OCI-LY1 (cell line): ENCODE data around the gene TUFT1.

Experiments used
- H2AFZ ChIP-seq: fragments of 200-600 bp; sonication (generic), shearing (Covaris generic); 2 replicates; pipeline ENCODE4 v1.6.0; 2014; ENCODE audit warnings: antibody characterized with exemption, mild to moderate bottlenecking, low read length
- H3F3A ChIP-seq: fragments of 200-600 bp; sonication (generic), shearing (Covaris generic); 2 replicates; pipeline ENCODE4 v1.6.0; 2014; ENCODE audit warnings: mild to moderate bottlenecking, antibody characterized with exemption, low read length, moderate library complexity; ENCODE audit not compliant: insufficient read depth
- H3K27ac ChIP-seq: fragments of 200-600 bp; sonication (generic); 2 replicates; pipeline ENCODE4 v1.5.1; 2014; ENCODE audit warnings: low read length, mixed run types, mild to moderate bottlenecking, low read depth; ENCODE audit not compliant: poor library complexity, severe bottlenecking
- H3K27me3 ChIP-seq: fragments of 200-600 bp; sonication (generic); 2 replicates; pipeline ENCODE4 v1.6.0; 2014; ENCODE audit warnings: antibody characterized with exemption, mild to moderate bottlenecking, low read length, moderate library complexity; ENCODE audit not compliant: insufficient read depth
- H3K36me3 ChIP-seq: fragments of 200-600 bp; sonication (generic); 2 replicates; pipeline ENCODE4 v1.6.1; 2014; ENCODE audit warnings: mild to moderate bottlenecking, antibody characterized with exemption, low read length, moderate library complexity, mixed read lengths; ENCODE audit not compliant: insufficient read depth
- H3K4me1 ChIP-seq: fragments of 200-600 bp; sonication (generic); 2 replicates; pipeline ENCODE4 v1.5.1; 2014; ENCODE audit warnings: mild to moderate bottlenecking, low read length, moderate library complexity; ENCODE audit not compliant: insufficient read depth, severe bottlenecking
- H3K4me2 ChIP-seq: fragments of 200-600 bp; sonication (generic), shearing (Covaris generic); 2 replicates; pipeline ENCODE4 v1.6.1; 2014; ENCODE audit warnings: low read length
- H3K4me3 ChIP-seq: fragments of 200-600 bp; sonication (generic); 2 replicates; pipeline ENCODE4 v1.5.1; 2014; ENCODE audit warnings: low read length, low read depth, mild to moderate bottlenecking, mixed read lengths; ENCODE audit not compliant: poor library complexity, severe bottlenecking
- H3K79me2 ChIP-seq: fragments of 200-600 bp; shearing (Covaris generic); 2 replicates; pipeline ENCODE4 v1.6.1; 2016; ENCODE audit warnings: mixed run types, low read length, mixed read lengths; ENCODE audit not compliant: insufficient read depth
- H3K9ac ChIP-seq: fragments of 200-600 bp; sonication (generic), shearing (Covaris generic); 2 replicates; pipeline ENCODE4 v1.6.1; 2014; ENCODE audit warnings: mild to moderate bottlenecking, low read length, mixed read lengths
- H3K9me2 ChIP-seq: fragments of 200-600 bp; sonication (generic), shearing (Covaris generic); 2 replicates; pipeline ENCODE4 v1.6.1; 2014; ENCODE audit warnings: low read depth, mild to moderate bottlenecking, low read length, mixed read lengths
- H3K9me3 ChIP-seq: fragments of 200-600 bp; shearing (Covaris generic); 2 replicates; pipeline ENCODE4 v1.6.1; 2014; ENCODE audit warnings: low read length, mixed read lengths
- H4K20me1 ChIP-seq: fragments of 200-600 bp; sonication (generic), shearing (Covaris generic); 2 replicates; pipeline ENCODE4 v1.6.0; 2016; ENCODE audit warnings: mild to moderate bottlenecking, low read length; ENCODE audit not compliant: insufficient read depth
- CTCF ChIP-seq: fragments of 200-600 bp; sonication (generic), shearing (Covaris generic); IDR thresholded peaks from 2 replicates; pipeline ENCODE4 v1.5.1; 2017; ENCODE audit warnings: mild to moderate bottlenecking, antibody characterized with exemption, low read length, moderate library complexity, mixed read lengths
- EZH2 ChIP-seq: fragments of 200-600 bp; sonication (generic), shearing (Covaris generic); IDR thresholded peaks from 2 replicates; pipeline ENCODE4 v1.8.0; 2017; ENCODE audit warnings: borderline replicate concordance, mixed run types, mild to moderate bottlenecking, antibody characterized with exemption, low read length, moderate library complexity, mixed read lengths

TUFT1 gene

GRCh38 chr1:151508833-151509232 is 31.3 kb upstream of the TUFT1 start:
- no peaks in the 10 kb centered on the region for H3K36me3 ChIP-seq
- no peak overlapping the region for H2AFZ ChIP-seq
- H3K9me2 ChIP-seq: no peaks in the 10 kb centered on the region
- TF ChIP-seq CTCF (no peak), EZH2 (no peak)
- no peaks in the 10 kb centered on the region for H3K27me3 ChIP-seq
- no peaks in the 10 kb centered on the region for H3K79me2 ChIP-seq
- H3K4me2 ChIP-seq: no peak overlapping the region
- no peaks in the 10 kb centered on the region for H4K20me1 ChIP-seq
- no peak overlapping the region for H3K27ac ChIP-seq
- H3K4me1 ChIP-seq: peaks cover 21% of the 10 kb centered on the region
- H3K9ac ChIP-seq: no peak overlapping the region
- no peak overlapping the region for H3K4me3 ChIP-seq
- no peaks in the 10 kb centered on the region for H3F3A ChIP-seq
- no peaks in the 10 kb centered on the region for H3K9me3 ChIP-seq

- no peak overlapping the region for H3K4me3 ChIP-seq
- H3K27me3 ChIP-seq: no peaks in the 10 kb centered on the region
- H2AFZ ChIP-seq: no peak overlapping the region
- H3K9me3 ChIP-seq: no peaks in the 10 kb centered on the region
- H3K36me3 ChIP-seq: no peaks in the 10 kb centered on the region
- H4K20me1 ChIP-seq: no peaks in the 10 kb centered on the region
- H3K4me1 ChIP-seq: peaks cover 21% of the 10 kb centered on the region
- no peaks in the 10 kb centered on the region for H3K79me2 ChIP-seq
- TF ChIP-seq EZH2: no peak
- no peak for TF ChIP-seq CTCF
- no peak overlapping the region for H3K27ac ChIP-seq
- H3K4me2 ChIP-seq: no peak overlapping the region
- no peaks in the 10 kb centered on the region for H3K9me2 ChIP-seq
- H3K9ac ChIP-seq: no peak overlapping the region
- H3F3A ChIP-seq: no peaks in the 10 kb centered on the region
Measured at GRCh38 chr1:151509350-151510019, 30.6 kb upstream of the TUFT1 start.

GRCh38 chr1:151510020-151510405 is 30.1 kb upstream of the TUFT1 start:
- Histone ChIP-seq H3K27me3 (no peaks in the 10 kb centered on the region), H3K27ac (no peak overlapping the region), H3K4me3 (peak overlapping the region; percentile 64), H3K36me3 (no peaks in the 10 kb centered on the region), H3K4me2 (peak overlapping the region; percentile 72), H3K4me1 (peaks cover 21% of the 10 kb centered on the region), H3K9me3 (no peaks in the 10 kb centered on the region), H3K79me2 (no peaks in the 10 kb centered on the region), H2AFZ (no peak overlapping the region; the same call in 1 of the 2 replicates), H3K9ac (no peak overlapping the region), H3F3A (no peaks in the 10 kb centered on the region), H3K9me2 (no peaks in the 10 kb centered on the region), H4K20me1 (no peaks in the 10 kb centered on the region)
- TF ChIP-seq CTCF: no peak
- no peak for TF ChIP-seq EZH2
